ENCODE measurements around the gene PNKD.
A peak's percentile ranks its signal among the peaks of the same experiment; 100 is the strongest.

PNKD gene

DNA sequence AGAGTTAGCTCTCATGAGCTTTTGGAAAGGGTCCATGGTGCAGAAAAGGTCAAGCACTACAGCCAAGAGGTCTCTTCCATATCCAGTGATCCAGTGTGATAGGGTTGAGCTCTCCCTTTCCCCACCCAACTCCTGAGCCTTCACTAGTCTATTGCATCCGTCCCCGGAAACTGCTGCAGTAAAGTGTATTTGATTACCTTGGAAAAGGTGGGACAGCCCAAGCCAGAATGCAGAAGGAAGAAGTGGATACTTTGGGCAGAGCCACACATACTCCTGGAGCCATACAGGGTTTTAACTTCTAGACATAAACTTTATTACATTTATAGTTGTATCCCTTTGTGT lies 3.6 kb downstream of the PNKD start:
- DNase-seq = no peak

DNA sequence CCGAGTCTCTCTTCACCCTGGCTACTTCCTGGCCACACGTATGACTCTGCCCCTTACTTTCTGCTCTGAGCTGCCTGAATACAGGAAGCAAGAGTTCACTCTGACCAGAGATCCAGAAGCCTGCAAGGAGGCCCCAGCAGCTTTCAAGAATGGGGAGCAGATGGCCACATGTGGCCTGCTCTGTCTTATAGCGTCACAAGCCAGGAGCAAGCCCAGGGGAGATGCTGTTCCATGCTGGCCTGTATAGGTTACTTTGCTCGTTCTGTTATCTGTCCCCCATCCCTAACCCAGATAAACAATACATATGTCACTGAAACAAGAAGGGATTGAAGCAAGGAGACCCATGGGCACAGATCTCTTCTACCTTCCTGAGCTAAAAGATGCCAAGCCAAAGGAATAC lies 4.3 kb downstream of the PNKD start:
- no peak for DNase-seq

DNA sequence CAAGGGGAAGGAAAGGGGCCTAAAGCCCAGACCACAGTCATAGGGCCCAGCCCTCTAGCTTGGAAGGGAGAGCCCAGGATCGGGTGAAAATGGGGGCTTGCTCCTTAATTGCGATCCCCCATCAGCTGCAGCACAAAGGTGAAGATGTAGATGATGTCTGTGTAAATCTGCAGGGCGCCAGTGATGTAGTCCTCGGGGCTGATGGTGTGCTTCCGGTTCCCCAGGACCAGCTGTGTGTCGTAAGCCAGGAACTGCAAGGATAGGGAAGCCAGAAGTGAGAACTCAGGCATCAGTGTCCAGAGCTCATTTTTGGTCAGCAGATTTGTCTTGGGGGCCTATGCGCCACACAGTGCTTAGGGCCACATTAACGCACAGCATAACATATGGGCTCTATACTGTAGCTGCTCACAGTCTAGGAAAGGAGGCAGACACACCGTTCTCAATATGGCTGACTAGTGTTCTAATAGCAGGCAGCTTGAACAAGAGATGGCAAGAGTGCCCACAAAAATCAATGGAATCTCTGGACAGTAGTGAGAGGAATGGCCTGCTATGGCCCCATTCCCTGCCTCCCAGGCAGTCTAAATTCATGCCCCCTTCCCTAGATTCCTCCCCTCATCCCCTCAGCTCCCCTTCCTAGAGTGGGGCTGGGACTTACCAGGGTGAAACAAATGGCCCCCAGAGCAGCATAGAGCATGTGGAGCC lies 5.2 kb downstream of the PNKD start:
- no peak for DNase-seq

DNA sequence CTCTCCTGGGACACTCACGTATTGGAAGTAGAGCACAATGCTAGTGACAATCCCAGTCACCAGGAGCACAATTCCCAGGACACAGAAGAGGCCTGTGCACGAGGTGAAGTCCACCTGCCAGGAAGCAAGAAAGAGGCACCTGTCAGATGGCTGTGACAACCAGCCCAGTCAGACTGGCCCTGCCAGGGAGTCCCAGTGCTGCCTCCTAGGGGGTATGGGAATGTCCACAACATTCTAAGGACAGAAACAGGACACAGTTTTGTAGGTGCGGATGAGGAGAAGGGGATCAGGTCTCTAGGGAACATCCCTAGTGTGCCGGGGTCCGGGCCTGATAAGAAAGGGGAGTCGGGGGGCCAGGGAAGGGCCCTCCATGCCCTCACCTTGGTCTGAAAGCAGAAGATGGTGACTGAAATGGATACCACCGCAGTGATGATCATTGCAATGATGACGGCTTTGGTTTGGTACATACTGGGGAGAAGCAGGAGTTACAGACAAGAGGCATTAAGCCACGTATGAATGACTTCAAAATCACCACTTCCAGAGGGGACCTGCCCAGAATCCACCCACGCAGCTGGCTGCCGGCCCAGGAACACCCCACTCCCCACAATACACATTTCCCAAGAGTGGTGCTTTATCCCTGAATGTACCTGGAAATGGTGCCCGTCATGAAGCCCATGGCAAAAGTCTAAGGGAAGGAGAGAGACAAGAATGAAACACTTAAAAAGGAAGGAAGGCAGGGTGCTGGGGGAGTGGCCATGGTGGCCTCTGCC lies 6.9 kb downstream of the PNKD start:
- DNase-seq = no peak

DNA sequence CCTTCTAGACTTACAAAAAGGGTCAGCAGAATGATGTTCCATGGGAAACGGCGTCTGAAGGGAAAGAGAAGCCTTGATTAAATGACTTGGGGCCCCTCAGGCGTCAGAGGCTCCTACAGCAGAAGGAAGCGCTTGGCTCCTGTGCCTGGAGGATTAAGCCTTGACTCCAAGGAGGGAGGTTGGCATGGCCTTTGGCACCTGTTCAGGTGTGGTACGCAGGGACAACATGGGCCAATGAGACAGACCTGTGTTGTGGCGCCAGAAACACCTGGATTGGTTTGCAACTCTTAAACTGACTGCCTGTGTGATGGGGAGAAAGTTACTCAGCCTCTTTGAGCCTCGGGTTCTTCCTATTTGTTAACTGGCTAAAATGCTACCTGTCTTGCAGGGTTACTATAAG lies 7.6 kb downstream of the PNKD start:
- DNase-seq = no peak

DNA sequence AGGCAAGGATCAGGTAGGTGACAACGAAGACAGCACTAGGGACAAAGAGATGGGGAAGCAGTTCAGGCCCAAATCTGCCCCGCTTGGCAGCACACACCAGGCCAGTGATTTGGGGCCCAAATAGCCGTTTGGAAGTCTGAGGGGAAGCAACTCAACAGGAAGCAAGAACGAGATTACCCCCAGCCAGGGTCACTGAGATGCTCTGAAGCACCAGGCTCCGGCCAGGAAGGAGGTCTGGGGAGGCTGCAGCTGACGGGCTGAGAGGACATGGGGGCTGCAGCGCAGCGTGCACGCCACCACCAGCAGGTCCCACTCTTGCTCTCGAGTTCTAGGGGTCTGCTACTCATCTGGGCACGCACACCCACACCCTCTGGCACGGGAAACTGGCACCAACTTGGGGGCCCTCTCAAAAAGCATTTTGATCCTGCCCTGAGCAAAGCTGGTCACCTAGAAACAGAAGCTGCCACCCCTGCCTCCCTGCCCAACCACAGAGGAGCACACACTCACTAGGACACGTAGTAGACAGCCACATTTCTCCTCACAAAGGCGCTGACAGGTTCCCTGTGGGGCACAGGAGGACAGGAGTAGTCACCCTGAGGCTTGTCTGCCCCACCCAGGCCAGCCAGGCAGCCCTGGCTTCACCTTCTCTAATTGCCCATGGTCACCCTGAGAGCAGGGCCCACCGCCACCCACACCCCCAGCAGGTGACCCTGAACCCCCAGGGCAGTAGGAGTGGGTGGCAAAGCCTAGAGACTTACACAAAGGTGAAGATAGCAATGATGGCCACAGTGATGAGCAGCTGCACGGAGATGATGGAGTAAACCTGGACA lies 8.4 kb downstream of the PNKD start:
- no peak for DNase-seq

DNA sequence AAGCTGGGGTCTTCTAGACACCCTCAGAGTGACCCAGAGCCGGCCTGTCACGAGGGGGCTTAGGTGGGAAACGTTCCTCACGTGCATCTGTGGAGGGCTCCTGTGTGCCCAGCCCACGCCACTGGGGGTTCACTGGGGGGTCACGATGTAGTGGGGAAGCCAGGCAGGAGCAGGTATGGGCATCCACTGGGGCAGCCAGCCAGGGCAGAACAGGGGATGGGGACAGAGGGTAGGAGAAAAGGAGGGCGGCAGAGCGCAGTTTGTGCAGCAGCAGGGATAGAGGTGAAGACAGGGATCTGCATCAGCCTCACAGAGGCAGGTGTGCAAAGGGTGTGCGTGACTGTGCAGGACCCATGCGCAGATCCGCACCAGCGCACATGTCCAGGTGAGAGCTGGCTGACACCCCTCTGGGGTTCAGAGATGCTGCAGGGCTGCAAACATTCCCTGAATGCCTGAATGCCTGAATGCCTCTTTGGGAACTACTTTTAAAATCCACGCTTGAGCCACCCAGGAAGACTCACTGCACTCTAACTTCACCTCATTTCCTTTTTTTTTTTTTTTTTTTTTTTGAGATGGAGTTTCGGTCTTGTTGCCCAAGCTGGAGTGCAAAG lies 10.0 kb downstream of the PNKD start:
- DNase-seq = no peak

DNA sequence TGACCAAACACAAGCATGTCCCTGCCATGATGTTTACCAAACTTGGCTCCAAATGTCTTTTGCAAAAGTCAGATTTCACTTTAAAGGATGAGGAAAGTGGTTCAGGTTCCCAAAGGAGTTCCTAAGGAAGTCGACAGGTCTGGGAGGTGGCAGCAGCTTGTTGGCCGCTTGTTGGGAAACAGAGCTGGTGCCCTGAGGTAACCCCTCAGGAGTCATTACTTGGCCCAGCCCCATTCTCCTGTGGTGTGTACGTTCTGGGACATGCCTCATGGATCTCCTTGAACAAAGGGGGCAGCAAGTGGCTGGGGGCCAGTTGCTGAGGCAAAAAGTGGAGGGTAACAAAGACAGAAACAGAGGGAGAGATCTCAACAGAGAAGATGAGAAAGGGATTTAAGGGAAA lies 11.1 kb downstream of the PNKD start:
- DNase-seq = no peak

DNA sequence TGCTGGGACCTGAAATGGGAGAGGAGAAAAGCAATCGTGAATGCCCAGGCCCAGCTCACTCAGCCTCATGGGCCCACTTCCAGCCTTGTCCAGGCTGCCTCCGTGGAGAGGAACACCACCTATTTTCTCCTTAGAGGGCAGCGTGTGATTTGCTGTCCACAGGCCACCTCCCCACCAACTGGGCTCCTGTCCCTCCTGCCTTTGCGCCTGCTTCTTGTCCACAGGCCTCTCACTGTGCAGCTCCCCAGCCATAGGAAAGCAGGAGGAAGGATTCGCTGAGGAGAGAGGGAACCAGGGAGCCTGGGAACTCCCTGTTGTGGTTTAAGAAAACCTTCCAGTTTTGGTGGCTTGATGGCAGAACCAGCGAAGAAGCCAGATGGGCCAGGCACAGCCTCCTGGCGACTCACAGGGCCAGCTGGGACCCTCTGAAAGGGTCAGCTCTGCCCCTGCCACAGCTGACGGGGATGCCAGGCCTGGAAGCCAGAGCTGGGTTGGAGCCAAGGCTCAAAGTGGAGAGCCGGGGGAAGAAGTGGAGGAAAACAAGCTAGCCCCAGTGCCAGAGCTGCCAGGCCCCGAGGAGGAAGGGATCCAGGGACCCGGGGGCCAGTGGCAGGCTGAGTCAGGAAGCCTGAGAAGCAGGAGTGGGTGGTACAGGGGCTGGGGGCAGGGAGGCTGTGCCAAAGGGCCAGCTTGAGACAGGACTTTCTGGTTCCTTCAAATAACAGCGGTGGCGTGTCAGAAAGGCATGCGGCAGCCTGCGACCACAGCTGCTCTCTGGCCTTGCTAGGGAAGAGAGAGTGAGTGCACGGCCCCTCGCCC lies 12.1 kb downstream of the PNKD start:
- DNase-seq = no peak

DNA sequence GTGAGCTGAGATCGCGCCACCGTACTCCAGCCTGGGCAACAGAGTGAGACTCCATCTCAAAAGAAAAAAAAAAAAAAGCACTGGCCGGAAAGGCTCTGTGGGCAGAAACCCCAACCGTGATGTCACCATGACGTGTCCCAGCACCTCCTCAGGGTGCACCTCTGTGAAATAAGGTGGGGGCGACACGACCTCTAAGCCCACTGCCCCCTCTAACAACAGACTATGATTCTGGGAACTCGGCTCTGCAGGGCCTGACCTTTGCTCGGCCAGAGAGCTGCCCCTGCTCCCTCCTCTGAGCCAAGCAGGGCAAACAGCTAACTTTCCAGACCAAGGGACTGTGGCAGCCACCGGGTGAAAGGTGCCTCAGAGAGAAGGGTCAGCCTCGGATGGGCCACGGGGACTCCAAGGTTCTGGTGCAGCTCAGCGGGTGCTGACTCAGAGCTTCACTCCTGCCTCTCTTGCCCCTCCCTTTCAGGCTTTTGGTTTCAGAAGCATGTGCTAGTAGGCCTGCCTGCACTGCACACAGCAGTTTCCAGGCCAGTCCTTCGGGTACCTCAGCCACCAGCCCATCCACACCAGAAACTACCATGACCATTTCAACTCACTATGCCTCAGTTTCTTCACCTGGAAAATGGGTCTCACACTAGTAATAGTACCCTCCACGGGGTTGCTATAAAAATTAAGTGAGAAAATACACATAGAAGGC lies 13.9 kb downstream of the PNKD start:
- peak; percentile 52 for DNase-seq

DNA sequence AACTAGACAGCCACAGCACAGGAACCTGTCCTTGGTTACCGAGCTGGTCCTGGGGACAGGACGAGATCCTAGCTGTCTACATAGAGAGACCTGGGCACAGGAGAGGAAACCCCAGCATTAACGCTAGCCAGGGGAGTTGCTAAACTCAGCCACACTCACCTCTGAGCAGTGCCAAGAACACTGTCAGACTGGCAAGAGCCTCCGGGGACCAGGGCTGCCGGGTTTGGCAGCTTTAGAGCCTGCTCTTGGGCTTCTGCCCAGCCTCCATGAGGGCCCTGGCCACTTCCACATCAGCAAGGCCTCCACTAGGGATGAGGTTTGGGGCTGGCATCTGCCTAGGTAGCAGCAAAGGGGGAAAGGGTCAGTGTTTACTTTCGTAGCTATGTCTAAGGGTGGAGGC lies 15.3 kb downstream of the PNKD start:
- DNase-seq = peak; percentile 27

DNA sequence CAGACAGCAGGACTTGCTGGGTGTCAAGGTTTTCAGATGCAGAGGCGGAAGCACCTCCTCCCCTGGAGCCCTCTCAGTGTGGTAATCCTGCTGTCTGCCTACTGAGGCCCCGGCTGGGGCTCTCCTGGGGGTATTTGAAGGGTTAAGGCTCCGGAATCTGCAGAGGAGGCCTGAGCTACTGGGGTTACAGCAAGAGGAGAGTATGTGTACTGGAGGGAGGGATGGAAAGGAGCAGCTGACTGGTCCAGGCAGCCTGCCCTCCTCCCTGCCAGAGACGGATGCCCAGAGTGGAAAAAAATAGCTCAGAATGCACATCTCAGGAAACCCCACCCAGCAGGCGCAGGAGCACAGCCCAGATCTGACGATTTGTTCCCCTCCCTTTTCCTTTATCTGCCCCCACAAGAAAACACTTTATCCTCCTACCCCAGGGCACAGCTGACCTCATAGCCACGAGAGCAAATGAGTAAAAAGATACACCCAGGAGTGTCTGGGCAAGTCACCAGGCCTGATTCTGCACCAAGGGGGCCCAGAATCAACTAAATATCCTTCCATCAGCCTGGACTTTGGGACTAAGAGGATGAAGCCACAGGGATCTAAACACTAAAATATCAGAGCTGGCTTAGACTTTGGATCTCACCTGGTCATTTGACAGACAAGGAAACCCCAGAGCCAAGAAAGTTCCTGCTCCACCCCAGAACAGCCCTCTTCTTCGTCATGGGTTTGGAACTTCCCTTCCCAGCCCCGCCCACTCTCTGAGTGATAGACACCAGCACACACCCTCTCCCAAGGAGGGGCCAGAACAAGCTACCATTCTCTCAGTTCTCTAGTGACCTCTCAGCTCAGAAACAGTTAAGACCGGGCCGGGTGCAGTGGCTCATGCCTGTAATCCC lies 16.5 kb downstream of the PNKD start:
- peak; percentile 91 for DNase-seq

DNA sequence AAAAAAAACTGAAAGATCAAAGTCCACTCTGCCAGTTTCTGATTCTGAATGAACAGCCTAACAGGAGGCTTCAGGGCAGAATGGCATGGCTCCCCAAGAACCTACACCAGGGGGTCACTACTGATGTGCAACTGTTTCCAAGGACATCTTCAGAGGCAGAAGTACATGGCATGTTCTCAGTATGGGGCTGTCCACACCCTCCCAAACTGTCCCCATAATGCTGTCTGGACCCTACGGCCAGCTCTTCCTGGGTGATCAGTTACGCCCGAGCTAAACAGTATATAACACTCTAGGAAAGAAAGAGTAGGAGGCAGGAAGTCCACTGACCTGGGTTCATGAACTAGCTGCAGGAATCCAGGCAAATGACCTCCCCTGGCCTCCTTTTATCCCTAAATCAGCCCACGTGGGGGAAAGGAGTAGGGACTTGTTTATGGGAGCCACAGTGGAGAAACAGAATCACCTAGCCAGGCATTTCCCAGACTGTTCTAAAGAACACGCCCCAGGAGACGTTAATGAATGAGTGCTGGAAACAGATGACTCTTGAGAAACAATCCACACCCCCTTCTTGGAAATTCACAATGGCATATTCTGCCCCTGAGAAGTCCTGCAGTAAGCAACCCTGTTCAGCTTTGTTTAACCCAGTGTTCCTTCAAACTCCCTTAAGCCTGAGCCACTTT lies 19.5 kb downstream of the PNKD start:
- DNase-seq = no peak

DNA sequence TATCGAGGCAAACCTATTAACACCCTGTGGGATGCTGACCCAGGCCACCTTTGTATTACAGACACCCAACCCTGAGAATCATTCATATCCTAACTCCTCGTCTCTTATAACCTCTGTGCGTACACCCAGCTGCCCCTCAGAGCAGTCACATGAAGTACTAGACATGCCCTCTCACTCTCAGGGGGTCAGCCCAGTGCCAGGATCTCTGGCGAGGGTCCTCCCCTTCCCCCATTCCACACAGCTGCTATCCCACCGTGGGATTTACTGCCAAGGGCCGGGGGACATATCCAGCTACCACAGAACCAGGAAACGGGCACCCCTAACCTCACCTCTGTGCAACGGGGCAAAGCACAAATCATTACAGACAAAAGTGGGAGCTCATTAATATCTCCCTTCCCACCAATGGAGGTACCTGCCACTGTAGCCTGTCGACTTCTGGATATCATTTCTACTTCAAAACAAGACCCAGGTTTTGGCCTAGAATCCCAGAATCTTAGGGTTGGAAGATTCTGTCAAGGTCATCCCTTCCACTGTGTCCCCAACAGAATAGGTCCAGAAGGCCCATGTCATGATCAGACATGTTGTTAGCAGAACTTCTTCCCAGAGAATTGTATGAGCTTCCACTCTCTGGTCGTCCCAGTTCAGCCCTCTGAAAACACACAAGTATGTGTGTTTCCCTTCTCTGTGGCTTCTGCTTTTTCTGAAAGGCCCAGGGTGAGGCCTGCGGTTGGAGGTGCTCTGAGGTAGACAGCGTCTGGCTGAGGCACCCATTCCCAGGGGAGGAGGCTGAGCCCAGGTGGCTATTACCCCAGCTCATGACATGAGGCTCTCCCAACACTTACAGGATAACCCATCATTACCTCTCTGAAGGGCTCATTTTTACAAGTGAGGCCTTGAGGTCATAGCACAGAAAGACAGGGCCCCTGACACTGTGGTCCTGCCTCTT lies 20.3 kb downstream of the PNKD start:
- DNase-seq = peak; percentile 86

DNA sequence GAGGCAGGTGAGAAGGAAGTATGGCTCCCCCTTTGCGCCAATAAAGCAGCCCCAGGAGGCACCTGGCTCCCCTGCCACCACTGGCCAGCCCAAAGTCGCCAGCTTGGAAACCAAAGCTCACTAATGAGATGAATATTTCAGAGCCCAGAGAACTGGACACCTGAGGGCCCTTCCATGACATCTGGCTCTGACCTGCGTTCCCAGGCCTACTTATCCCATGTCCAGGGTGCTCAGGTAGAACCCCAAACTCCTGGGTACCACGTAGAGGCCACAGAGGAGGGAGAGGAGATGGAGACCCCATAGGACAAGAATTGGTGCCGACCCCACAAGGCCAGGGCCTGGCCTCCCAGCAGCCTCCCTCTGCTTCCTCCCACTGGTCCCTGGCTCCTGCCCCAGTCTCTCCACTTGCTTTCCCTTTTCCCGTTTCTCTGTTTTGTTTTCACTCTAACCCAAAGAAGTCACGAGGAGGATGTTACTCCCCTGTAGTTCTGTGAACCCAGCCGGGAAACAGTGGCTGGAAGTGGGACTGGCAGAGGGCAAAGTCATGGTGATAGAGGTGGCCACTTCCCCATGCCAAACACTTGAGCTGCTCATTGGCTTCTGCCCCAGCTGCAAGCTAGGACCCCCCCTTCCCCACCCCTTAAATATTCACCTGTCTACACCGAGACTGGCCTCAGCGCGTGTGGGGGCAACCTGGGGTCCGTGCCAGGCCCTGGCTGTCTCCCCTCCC lies 21.2 kb downstream of the PNKD start:
- DNase-seq = peak; percentile 34

DNA sequence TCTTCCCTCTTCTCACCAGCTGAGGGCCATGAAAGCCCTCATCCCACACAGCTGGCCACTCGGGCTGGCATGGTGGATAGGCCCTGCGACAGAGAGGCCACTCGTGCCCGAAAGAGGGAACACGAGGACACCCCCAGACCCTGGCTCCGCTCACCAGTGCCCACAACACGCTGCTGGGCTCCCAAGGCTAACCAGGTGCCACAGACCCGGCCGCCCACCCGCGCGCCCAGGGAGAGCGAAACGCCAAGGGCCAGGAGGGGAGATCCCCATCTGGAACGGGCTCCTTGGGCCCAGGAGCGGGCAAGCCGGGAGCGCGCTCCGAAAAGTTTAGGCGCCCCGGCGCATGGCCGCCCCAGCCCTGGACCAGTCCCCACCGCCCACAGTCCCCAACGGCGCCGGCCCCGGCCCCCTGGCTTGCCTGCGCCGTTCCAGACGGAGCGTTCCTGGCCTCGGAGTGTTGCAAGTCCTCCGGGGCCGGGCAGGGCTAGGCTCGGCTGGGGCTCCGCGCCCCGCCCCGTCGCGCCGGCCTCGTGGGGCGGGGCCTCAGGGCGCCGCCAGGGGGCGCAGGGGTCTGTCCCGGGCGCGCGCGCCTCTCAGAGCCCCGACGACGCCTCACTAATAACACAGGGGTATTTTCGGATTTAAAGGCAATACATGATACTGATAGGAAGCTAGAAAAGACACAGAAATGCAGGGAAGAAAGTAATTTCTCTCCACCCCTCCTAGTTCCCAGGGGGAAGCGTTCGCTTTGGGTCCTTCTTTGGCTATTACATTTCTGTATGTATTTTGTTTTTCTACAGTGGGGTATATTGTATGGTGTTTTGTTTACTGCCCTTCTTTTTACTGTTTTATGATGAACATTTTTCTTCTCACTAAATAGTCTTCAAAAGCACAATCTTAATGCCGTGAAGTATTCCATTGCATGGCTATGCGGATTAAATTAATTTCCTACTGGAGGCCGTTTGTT lies 22.0 kb downstream of the PNKD start, which contains the start of gene TMBIM1:
Gene TMBIM1, minus strand, starts transcription at position 456 of the 967 bp plus-strand sequence. CDS start 10,362 bp downstream, outside the sequence.
- peak; percentile 82 for DNase-seq

Data from CD4-positive, alpha-beta T cell treated with Interferon gamma for 1 hour (primary cell).